Sigmoid colon (tissue), 7 donors: ENCODE results near the gene FANCC. TPM values are rescaled to one million over a fixed set of nuclear protein-coding genes. Genes with fewer than 3 reads are reported as not detected.
"Not testable (repeated sequence)": the region's sequence is repeated elsewhere in the genome, so short reads cannot be mapped to it uniquely, and the experiment has no call there.

Experiments used
- DNase-seq: peaks from one replicate; pipeline ENCODE4 v3.0.0-alpha.2; 2019
- H3K27ac ChIP-seq, 4 donors: fragments of 200-600 bp; sonication (generic); one replicate each; pipeline ENCODE4 v1.5.1; 2016 to 2019; ENCODE audit warnings: mild to moderate bottlenecking in 1 of 4
- H3K27me3 ChIP-seq, 3 donors: fragments of 200-600 bp; sonication (generic); one replicate each; pipeline ENCODE4 v1.5.1; 2019; ENCODE audit warnings: mild to moderate bottlenecking in 1 of 3
- H3K36me3 ChIP-seq, 4 donors: fragments of 200-600 bp; sonication (generic); one replicate each; pipeline ENCODE4 v1.5.1; 2016 to 2019
- H3K4me1 ChIP-seq, 4 donors: fragments of 200-600 bp; sonication (generic); one replicate each; pipeline ENCODE4 v1.5.1; 2017 to 2019
- H3K4me3 ChIP-seq, 4 donors: fragments of 200-600 bp; sonication (generic); one replicate each; pipeline ENCODE4 v1.5.1; 2017 to 2019; ENCODE audit warnings: mild to moderate bottlenecking in 2 of 4, moderate library complexity in 1 of 4
- H3K9me3 ChIP-seq, 4 donors: fragments of 200-600 bp in 3 of 4; sonication (generic) in 3 of 4; one replicate each; pipeline versions ENCODE4 v1.5.1 to v1.6.1; 2013 to 2019
- EP300 ChIP-seq, 4 donors: sonication (generic); formaldehyde crosslinking; IDR thresholded peaks; one replicate each; pipeline ENCODE4 v1.6.1; 2017; ENCODE audit warnings: antibody characterized with exemption in 4 of 4
- POLR2A ChIP-seq, 2 donors: fragments of 450-650 bp; IDR thresholded peaks; one replicate each; pipeline ENCODE4 v1.6.1; 2016; ENCODE audit warnings: antibody characterized with exemption in 2 of 2, mild to moderate bottlenecking in 2 of 2, moderate library complexity in 2 of 2
- POLR2AphosphoS5 ChIP-seq, 4 donors: sonication (generic); formaldehyde crosslinking; IDR thresholded peaks; one replicate each; pipeline ENCODE4 v1.6.1; 2017; ENCODE audit warnings: antibody characterized with exemption in 4 of 4
- WGBS, 2 donors: extraction: QIAGEN DNeasy Blood & Tissue Kit; methylation state at CpG; one replicate each; pipeline ENCODE4 v1.1.7; 2013; 5-methylcytosine and 5-hydroxymethylcytosine counted together
- intact Hi-C: fragments of 100-400 bp; cut with DNase I; formaldehyde crosslinking; loops from one replicate; pipeline ENCODE4 v1.15.1; 2023
- polyA plus RNA-seq, 3 donors: library from polyadenylated mRNA; stranded (reverse); fragments of 200-250 nt; gene quantifications; one replicate each; pipeline ENCODE4 v1.2.3, GENCODE V29; 2013
- total RNA-seq, 4 donors: library from RNA; depleted of rRNA; stranded (reverse); fragments of >200 nt; gene quantifications; one replicate each; pipeline ENCODE4 v1.1.0, GENCODE V29; 2016
- TF ChIP-seq, protein P1 (sequence below), 4 experiments: fragments of 450-650 bp in 3 of 4; fragments of 200-600 bp in 1 of 4; IDR thresholded peaks; one replicate each; pipeline ENCODE4 v1.5.1; 2016 to 2019; ENCODE audit warnings: antibody characterized with exemption in 4 of 4, mild to moderate bottlenecking in 3 of 4, moderate library complexity in 2 of 4
- donor health status: healthy with polysubstance abuse.
- donor health status: Bipolar disorder and iron deficiency.
- donor health status: healthy.

Gene FANCC
- total and polyA plus RNA-seq, 7 donors, result 2.4 to 10.6 (median 5.3) TPM

DNA sequence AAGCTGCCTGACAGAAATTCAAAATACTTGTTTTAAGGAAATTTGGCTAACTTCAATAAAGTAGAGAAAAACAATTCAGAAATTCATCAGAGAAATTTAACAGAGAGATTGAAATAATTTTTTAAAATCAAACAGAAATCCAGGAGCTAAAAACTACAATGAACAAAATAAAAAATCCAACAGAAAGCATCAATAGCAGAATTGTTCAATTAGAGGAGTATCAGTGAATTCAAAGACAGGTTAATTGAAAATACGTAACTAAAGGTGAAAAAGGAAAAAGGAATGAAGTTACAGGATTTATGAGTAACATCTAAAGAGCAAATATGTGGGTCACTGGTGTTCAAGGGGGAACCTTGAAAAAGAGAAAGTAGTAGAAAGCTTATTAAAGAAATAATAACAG is 36.8 kb downstream of the FANCC start:
- Histone ChIP-seq H3K36me3 (no peaks in the 10 kb centered on the region), H3K4me1 (peaks cover 0 to 21% (median 5%) of the 10 kb centered on the region in 4 donors), H3K4me3 (no peak overlapping the region), H3K27ac (no peak overlapping the region), H3K27me3 (no peaks in the 10 kb centered on the region), H3K9me3 (no peaks in the 10 kb centered on the region)
- TF ChIP-seq POLR2A (IDR thresholded peaks at IDR 0.05) (no peak), EP300 (IDR thresholded peaks at IDR 0.05) (no peak), POLR2AphosphoS5 (IDR thresholded peaks at IDR 0.05) (no peak)
- TF ChIP-seq, protein P1, sequence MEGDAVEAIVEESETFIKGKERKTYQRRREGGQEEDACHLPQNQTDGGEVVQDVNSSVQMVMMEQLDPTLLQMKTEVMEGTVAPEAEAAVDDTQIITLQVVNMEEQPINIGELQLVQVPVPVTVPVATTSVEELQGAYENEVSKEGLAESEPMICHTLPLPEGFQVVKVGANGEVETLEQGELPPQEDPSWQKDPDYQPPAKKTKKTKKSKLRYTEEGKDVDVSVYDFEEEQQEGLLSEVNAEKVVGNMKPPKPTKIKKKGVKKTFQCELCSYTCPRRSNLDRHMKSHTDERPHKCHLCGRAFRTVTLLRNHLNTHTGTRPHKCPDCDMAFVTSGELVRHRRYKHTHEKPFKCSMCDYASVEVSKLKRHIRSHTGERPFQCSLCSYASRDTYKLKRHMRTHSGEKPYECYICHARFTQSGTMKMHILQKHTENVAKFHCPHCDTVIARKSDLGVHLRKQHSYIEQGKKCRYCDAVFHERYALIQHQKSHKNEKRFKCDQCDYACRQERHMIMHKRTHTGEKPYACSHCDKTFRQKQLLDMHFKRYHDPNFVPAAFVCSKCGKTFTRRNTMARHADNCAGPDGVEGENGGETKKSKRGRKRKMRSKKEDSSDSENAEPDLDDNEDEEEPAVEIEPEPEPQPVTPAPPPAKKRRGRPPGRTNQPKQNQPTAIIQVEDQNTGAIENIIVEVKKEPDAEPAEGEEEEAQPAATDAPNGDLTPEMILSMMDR (IDR thresholded peaks at IDR 0.05), result no peak
- 97 to 100% methylated on average over 1 of the region's 1 CpG for WGBS, 2 donors
- no peak for DNase-seq
- intact Hi-C loops, result no loop called here

- no peaks in the 10 kb centered on the region for H3K36me3 ChIP-seq
- no peak for DNase-seq
- H3K4me1 ChIP-seq, result no peaks in the 10 kb centered on the region
- TF ChIP-seq, protein P1 (IDR thresholded peaks at IDR 0.05), result no peak
- TF ChIP-seq POLR2AphosphoS5 (IDR thresholded peaks at IDR 0.05) (no peak), EP300 (IDR thresholded peaks at IDR 0.05) (no peak), POLR2A (IDR thresholded peaks at IDR 0.05) (no peak)
- H3K4me3 ChIP-seq, result no peak overlapping the region
- no peak overlapping the region for H3K27ac ChIP-seq
- no peaks in the 10 kb centered on the region for H3K27me3 ChIP-seq
- H3K9me3 ChIP-seq, result no peaks in the 10 kb centered on the region
- intact Hi-C loops, result no loop called here
These were observed 40.0 kb downstream of the FANCC start for GRCh38 chr9:95277509-95277908.

DNA sequence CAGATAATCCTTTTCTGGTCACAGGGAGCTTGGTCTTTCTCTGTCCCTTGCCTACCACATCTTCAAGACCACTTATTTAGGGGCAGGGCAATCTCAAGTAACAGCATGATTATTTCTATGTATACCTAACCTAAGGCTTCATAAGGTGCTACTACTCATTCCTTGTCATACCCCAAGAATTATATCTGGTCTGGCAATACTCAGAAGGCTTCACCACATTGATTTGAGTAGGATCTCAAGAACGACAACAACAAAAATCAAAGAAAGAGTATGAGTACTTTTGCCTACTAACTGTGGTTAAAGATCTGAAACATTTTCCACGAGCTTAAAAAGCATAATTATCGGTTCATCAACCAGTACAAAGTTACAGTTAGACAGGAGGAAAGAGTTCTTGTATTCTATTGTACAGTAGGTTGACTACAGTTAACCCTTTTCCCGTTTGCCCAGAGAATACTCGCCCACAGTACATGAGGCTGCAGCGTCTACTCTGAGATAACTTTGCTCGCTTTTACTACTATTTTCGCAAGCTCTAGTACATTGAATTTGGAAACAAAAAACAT is 41.0 kb downstream of the FANCC start:
- intact Hi-C loops, result no loop called here
- no peaks in the 10 kb centered on the region for H3K9me3 ChIP-seq
- no peak overlapping the region for H3K4me3 ChIP-seq
- no peaks in the 10 kb centered on the region for H3K36me3 ChIP-seq
- H3K4me1 ChIP-seq, result no peaks in the 10 kb centered on the region
- WGBS, 2 donors, result 75 to 92% methylated on average over 8 of the region's 8 CpGs
- no peak overlapping the region for H3K27ac ChIP-seq
- TF ChIP-seq EP300 (IDR thresholded peaks at IDR 0.05) (no peak), POLR2AphosphoS5 (IDR thresholded peaks at IDR 0.05) (no peak), POLR2A (IDR thresholded peaks at IDR 0.05) (no peak)
- TF ChIP-seq, protein P1 (IDR thresholded peaks at IDR 0.05), result no peak
- no peaks in the 10 kb centered on the region for H3K27me3 ChIP-seq
- DNase-seq, result no peak

GRCh38 chr9:95274160-95274559 is 43.3 kb downstream of the FANCC start:
- intact Hi-C loops, H3K4me3 ChIP-seq, DNase-seq, H3K4me1 ChIP-seq, H3K27me3 ChIP-seq, H3K27ac ChIP-seq, H3K36me3 ChIP-seq, H3K9me3 ChIP-seq: not testable (repeated sequence)
- 88 to 90% methylated on average over 2 of the region's 2 CpGs for WGBS, 2 donors

DNA sequence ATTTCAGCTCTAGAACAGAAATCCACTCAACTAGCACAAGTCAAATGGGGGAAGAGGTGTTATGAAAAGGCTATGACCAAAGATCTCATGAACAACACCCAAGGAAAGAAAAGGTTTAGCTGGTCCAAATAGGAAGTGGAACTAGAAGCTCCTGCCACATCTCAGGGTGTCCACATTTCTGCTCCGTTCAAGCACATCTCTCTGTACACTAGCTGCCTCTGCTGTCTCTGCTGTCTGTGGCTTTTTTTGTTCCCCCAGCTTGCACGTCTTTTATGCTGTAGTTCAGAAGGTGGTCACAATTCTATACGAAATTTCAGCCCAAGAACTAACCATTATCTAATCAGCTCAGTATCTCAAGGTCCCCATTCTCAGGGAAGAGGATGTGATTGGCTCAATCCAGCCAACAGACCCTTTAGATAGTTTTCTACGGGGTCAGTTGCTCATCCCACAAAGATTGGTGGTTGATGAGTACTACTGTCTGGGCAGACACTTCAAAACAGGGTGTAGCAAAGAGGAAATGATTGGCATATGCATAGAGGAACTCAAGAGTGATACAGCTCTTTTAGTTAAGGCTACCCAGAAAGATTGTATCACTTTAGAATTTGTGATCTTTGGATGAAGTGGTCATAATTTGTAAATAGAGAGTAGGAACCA is 44.0 kb downstream of the FANCC start:
- Histone ChIP-seq H3K27ac (no peak overlapping the region), H3K4me3 (no peak overlapping the region), H3K9me3 (no peaks in the 10 kb centered on the region), H3K36me3 (no peaks in the 10 kb centered on the region), H3K27me3 (no peaks in the 10 kb centered on the region), H3K4me1 (peaks cover 0 to 7% (median 3%) of the 10 kb centered on the region in 4 donors)
- intact Hi-C loops, result no loop called here
- DNase-seq, result no peak
- WGBS, 2 donors, result 63 to 82% methylated on average over 4 of the region's 4 CpGs
- TF ChIP-seq POLR2A (IDR thresholded peaks at IDR 0.05) (no peak), POLR2AphosphoS5 (IDR thresholded peaks at IDR 0.05) (no peak), EP300 (IDR thresholded peaks at IDR 0.05) (no peak)
- TF ChIP-seq, protein P1 (IDR thresholded peaks at IDR 0.05), result no peak
